SKM-1 treated with dmso at 0.1 percent for 144 hours (cell line): ENCODE measurements around the gene SH3PXD2B.

Source experiments
- DNase-seq: peaks from one replicate; lab custom pipeline; 2025; ENCODE audit not compliant: unreplicated experiment; lab: John Stamatoyannopoulos, UW

The SH3PXD2B gene

GRCh38 chr5:172280929-172281328 lies 173.4 kb downstream of the SH3PXD2B start:
- DNase-seq: no peak

DNA sequence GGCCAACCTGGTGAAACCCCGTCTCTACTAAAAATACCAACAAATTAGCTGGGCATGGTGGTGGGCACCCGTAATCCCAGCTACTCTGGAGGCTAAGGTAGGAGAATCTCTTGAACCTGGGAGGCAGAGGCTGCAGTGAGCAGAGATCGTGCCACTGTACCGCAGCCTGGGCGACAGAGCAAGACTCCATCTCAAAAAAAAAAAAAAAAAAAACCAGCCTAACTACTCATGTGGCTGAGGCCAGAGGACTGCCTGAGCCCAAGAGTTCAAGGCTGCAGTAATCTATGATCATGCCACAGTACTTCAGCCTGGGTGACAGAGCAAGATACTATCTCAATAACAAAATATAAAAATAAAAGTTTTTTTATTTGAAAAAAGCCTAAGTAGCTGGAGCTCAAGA lies 174.0 kb downstream of the SH3PXD2B start:
- no peak for DNase-seq

- DNase-seq: no peak
Observed at GRCh38 chr5:172278356-172278755, 176.0 kb downstream of the SH3PXD2B start.

GRCh38 chr5:172276214-172276613 lies 178.1 kb downstream of the SH3PXD2B start:
- no peak for DNase-seq
